Uterus (tissue), 2 donors: ENCODE results near the gene RGSL1.

Experiments
- CTCF ChIP-seq, 4 experiments: fragments of 200-600 bp in 2 of 4; fragments of 450-650 bp in 2 of 4; sonication (generic) in 2 of 4; IDR thresholded peaks; one replicate each; pipeline ENCODE4 v1.5.1; 2016 to 2019; ENCODE audit warnings: antibody characterized with exemption in 4 of 4, mild to moderate bottlenecking in 2 of 4, moderate library complexity in 1 of 4
- POLR2A ChIP-seq, 2 donors: fragments of 450-650 bp; IDR thresholded peaks; one replicate each; pipeline ENCODE4 v1.6.1; 2016; ENCODE audit warnings: antibody characterized with exemption in 2 of 2, mild to moderate bottlenecking in 1 of 2, moderate library complexity in 1 of 2

- TF ChIP-seq CTCF (IDR thresholded peaks at IDR 0.05): no peak
- no peak for TF ChIP-seq POLR2A (IDR thresholded peaks at IDR 0.05)
These were observed 43.1 kb downstream of the RGSL1 start for GRCh38 chr1:182493063-182493462.
